Neural progenitor cell (in vitro differentiated cells): ENCODE data around the gene KIAA0586.

ENCODE experiments used
- EZH2 ChIP-seq: fragments of 200-600 bp; sonication (generic); IDR thresholded peaks from 2 replicates; pipeline ENCODE4 v1.6.1; 2017; ENCODE audit warnings: antibody characterized with exemption, mild to moderate bottlenecking, moderate library complexity
- TF ChIP-seq, protein P1 (sequence below): fragments of 200-600 bp; sonication (generic); IDR thresholded peaks from 2 replicates; pipeline ENCODE4 v1.5.1; 2017; ENCODE audit warnings: antibody characterized with exemption, mild to moderate bottlenecking

DNA sequence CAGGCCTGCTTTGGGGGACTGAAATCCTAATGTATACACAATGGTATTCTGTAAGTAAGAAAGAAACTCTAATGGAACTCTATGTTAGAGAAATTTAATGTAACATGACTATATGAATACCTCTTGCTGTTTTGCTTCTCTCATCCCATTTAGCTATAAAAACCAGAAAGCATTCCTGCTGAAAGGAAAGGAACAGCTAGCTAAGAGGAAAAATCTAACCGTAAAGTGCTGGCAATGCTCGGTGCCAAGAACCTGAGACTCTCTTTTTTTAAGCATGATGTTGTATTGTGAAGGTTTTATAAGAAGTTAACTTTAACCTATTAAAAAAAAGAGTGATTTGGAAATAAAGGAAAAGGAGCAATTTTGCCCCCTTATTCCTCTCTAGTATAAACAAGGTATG is 134.6 kb downstream of the KIAA0586 start:
- TF ChIP-seq, protein P1, sequence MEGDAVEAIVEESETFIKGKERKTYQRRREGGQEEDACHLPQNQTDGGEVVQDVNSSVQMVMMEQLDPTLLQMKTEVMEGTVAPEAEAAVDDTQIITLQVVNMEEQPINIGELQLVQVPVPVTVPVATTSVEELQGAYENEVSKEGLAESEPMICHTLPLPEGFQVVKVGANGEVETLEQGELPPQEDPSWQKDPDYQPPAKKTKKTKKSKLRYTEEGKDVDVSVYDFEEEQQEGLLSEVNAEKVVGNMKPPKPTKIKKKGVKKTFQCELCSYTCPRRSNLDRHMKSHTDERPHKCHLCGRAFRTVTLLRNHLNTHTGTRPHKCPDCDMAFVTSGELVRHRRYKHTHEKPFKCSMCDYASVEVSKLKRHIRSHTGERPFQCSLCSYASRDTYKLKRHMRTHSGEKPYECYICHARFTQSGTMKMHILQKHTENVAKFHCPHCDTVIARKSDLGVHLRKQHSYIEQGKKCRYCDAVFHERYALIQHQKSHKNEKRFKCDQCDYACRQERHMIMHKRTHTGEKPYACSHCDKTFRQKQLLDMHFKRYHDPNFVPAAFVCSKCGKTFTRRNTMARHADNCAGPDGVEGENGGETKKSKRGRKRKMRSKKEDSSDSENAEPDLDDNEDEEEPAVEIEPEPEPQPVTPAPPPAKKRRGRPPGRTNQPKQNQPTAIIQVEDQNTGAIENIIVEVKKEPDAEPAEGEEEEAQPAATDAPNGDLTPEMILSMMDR: no peak
- TF ChIP-seq EZH2: no peak
